Bronchial epithelial cell (primary cell): ENCODE data around the gene PTBP1. TPM values are rescaled to one million over a fixed set of nuclear protein-coding genes. Genes with fewer than 3 reads are reported as not detected.

ENCODE experiments used
- DNase-seq: peaks from one replicate; pipeline ENCODE4 v3.0.0-alpha.2; 2010; ENCODE audit warnings: low read depth
- FAIRE-seq: peaks from 2 replicates; lab custom pipeline; 2011; peaks lifted over from hg19 to GRCh38; lab: Jason Lieb, UNC
- H3K27me3 ChIP-seq: 2 replicates; pipeline ENCODE4 v1.5.1; 2011; ENCODE audit warnings: low read length; ENCODE audit not compliant: control insufficient read depth, insufficient read depth
- H3K36me3 ChIP-seq: 2 replicates; pipeline ENCODE4 v1.5.1; 2011; ENCODE audit warnings: low read length; ENCODE audit not compliant: control insufficient read depth, insufficient read depth
- H3K4me3 ChIP-seq: 2 replicates; pipeline ENCODE4 v1.5.1; 2011; ENCODE audit warnings: mild to moderate bottlenecking, low read depth, low read length, control low read depth
- CTCF ChIP-seq: IDR thresholded peaks from 2 replicates; pipeline ENCODE4 v1.5.1; 2011; ENCODE audit warnings: mild to moderate bottlenecking, moderate library complexity, low read length, control low read depth, inconsistent platforms; ENCODE audit not compliant: insufficient read depth, severe bottlenecking
- total RNA-seq: library from RNA; depleted of rRNA; stranded (reverse); fragments of >200 nt; gene quantifications from 2 replicates; pipeline ENCODE4 v1.2.1, GENCODE V29; 2014

PTBP1 gene
- total RNA-seq, 1 donor from 2014 or later: 99.0 TPM

DNA sequence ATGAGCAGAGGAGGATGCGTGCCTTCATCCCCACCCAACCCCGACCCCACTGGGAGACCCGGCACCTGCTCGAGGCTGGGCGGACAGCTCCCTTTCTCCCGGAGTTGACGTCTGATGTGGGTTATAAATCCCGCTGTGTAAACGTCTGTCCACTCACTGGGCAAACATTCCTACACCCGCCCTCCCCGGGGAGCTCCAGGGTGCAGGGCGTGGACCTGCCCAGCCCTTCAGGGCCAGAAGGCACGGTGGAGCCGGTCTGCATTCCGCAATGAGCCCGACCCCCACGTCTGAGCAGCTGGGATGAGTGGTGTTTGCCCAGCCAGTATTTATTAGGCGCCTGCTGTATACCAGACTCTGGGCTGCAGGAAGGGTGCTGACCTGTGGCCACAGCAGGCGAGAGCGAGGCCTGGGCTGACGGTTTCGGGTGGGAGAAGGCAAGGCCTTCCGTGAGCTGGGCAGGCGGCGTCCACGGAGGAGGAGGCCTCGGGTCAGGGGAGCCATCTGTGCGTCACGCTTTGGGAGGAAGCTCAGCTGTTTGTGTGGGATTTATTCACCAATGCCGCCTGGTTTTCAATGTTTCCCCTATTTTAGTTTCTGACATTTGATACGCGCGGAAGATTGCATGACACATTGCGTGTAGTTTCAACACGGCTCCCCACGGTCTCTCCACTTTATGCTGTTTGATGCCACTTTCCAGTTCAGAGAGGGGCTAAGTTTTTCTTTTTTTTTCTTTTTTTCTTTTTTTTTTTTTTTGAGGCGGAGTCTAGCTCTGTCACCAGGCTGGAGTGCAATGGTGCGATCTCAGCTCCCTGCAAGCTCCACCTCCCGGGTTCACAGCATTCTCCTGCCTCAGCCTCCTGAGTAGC, 44.4 kb upstream of the PTBP1 start:
- FAIRE-seq (peak; percentile 66), DNase-seq (peak; percentile 92)
- Histone ChIP-seq H3K36me3 (peaks cover 20% of the 10 kb centered on the region), H3K27me3 (no peaks in the 10 kb centered on the region), H3K4me3 (peak overlapping the region; percentile 17)
- TF ChIP-seq CTCF: no peak

DNA sequence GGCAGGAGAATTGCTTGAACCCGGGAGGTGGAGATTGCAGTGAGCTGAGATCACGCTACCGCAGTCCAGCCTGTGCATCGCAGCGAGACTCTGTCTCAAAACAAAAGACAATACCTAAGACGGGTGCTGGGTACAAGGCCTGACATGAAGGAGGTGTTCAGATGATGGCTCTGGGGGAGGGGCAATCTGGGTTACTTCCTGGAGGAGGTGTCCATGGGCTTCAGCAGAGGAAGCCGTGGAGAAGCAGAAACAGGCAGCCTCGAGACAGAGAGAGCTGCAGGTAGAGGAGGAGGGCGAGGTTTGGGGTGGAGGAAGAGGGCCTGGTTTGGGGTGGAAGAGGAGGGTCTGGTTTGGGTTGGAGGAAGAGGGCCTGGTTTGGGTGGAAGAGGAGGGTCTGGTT, 42.7 kb upstream of the PTBP1 start:
- no peak for TF ChIP-seq CTCF
- DNase-seq (no peak), FAIRE-seq (no peak)
- Histone ChIP-seq H3K36me3 (peaks cover 27% of the 10 kb centered on the region), H3K27me3 (no peaks in the 10 kb centered on the region), H3K4me3 (no peak overlapping the region)

DNA sequence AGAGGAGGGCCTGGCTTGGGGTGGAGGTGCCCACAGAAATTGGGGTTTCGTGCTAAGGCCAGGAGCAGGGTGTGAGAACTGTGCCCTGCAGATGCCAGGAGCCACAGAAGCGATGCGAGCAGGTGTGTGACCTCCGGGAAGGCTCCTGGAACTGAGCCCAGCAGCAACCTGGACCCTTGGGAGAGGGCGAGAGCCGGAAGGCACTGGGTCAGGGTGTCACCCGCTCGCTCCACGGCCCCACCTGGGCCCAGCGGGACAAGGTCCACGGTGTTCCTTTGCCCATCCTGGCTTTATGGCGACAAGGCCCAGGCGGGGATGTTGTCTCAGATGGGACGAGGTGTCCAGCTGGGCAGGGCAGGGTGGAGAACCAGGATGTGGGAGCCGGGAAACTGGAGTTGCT, 42.2 kb upstream of the PTBP1 start:
- DNase-seq (no peak), FAIRE-seq (no peak)
- no peak for TF ChIP-seq CTCF
- H3K27me3 ChIP-seq: no peaks in the 10 kb centered on the region
- H3K36me3 ChIP-seq: peaks cover 32% of the 10 kb centered on the region
- H3K4me3 ChIP-seq: no peak overlapping the region

GRCh38 chr19:756236-756635, 41.0 kb upstream of the PTBP1 start:
- DNase-seq (peak; percentile 64), FAIRE-seq (peak; percentile 18)
- Histone ChIP-seq H3K27me3 (no peaks in the 10 kb centered on the region), H3K36me3 (peaks cover 35% of the 10 kb centered on the region), H3K4me3 (no peak overlapping the region)
- no peak for TF ChIP-seq CTCF

GRCh38 chr19:756821-757688, 40.2 kb upstream of the PTBP1 start:
- no peak for FAIRE-seq

More at GRCh38 chr19:756821-757688, 40.2 kb upstream of the PTBP1 start:
- no peak for TF ChIP-seq CTCF
- H3K4me3 ChIP-seq: no peak overlapping the region
- no peaks in the 10 kb centered on the region for H3K27me3 ChIP-seq
- DNase-seq: no peak
- peaks cover 40% of the 10 kb centered on the region for H3K36me3 ChIP-seq
